ENCODE data around the gene OR10G4. TPM values are rescaled to one million over a fixed set of nuclear protein-coding genes. Genes with fewer than 3 reads are reported as not detected.
"Not testable (repeated sequence)": the region's sequence is repeated elsewhere in the genome, so short reads cannot be mapped to it uniquely, and the experiment has no call there.

Gene OR10G4
- total RNA-seq, 1 donor from 2014 or later, result not detected

DNA sequence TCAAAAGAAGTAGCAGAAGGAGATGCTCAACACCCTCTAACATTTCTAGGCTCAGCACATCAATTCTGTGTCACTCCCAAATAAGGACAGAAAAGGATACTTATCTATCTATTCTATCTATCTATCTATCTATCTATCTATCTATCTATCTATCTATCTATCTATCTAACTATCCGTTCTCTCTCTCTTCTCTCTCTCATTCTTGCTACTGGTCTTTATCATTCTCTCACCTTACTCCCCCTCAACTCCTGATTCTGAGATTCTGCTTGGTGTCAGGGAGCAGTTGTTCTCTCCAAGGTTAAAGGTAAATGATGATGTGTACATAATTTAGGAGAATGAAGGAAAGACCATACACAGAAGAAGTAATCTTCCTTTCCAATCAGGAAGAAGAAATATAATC lies 17.7 kb upstream of the OR10G4 start, which contains the start of gene OR10G6:
TSS of gene OR10G6 (minus strand) at position 43 of the 400 bp plus-strand sequence. CDS start at position 43, 0 bp downstream.
- Mint-ChIP-seq H3K27ac (no peak within 1 kb of the TSS), H3K27me3 (ENCODE audit: low read depth) (peaks cover 2% of the 10 kb centered on the region), H3K4me1 (no peaks in the 10 kb centered on the region), H3K9me3 (no peaks in the 10 kb centered on the region), H3K36me3 (no peaks in the 10 kb centered on the region), H3K4me3 (no peak within 1 kb of the TSS)
- no peak for DNase-seq (ENCODE audit: low spot score in 2 of 2, unreplicated experiment in 2 of 2)
- TF ChIP-seq, protein P1, sequence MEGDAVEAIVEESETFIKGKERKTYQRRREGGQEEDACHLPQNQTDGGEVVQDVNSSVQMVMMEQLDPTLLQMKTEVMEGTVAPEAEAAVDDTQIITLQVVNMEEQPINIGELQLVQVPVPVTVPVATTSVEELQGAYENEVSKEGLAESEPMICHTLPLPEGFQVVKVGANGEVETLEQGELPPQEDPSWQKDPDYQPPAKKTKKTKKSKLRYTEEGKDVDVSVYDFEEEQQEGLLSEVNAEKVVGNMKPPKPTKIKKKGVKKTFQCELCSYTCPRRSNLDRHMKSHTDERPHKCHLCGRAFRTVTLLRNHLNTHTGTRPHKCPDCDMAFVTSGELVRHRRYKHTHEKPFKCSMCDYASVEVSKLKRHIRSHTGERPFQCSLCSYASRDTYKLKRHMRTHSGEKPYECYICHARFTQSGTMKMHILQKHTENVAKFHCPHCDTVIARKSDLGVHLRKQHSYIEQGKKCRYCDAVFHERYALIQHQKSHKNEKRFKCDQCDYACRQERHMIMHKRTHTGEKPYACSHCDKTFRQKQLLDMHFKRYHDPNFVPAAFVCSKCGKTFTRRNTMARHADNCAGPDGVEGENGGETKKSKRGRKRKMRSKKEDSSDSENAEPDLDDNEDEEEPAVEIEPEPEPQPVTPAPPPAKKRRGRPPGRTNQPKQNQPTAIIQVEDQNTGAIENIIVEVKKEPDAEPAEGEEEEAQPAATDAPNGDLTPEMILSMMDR (IDR thresholded peaks at IDR 0.05; ENCODE audit: unreplicated experiment), result no peak

DNA sequence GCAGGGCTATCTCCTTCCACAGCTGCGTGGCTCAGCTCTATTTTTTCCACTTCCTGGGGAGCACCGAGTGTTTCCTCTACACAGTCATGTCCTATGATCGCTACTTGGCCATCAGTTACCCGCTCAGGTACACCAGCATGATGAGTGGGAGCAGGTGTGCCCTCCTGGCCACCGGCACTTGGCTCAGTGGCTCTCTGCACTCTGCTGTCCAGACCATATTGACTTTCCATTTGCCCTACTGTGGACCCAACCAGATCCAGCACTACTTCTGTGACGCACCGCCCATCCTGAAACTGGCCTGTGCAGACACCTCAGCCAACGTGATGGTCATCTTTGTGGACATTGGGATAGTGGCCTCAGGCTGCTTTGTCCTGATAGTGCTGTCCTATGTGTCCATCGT lies 3.0 kb downstream of the OR10G4 start:
- H3K4me1 Mint-ChIP-seq, H3K27ac Mint-ChIP-seq: not testable (repeated sequence)
- H3K27me3 Mint-ChIP-seq (ENCODE audit: low read depth), result peaks cover 17% of the 10 kb centered on the region

DNA sequence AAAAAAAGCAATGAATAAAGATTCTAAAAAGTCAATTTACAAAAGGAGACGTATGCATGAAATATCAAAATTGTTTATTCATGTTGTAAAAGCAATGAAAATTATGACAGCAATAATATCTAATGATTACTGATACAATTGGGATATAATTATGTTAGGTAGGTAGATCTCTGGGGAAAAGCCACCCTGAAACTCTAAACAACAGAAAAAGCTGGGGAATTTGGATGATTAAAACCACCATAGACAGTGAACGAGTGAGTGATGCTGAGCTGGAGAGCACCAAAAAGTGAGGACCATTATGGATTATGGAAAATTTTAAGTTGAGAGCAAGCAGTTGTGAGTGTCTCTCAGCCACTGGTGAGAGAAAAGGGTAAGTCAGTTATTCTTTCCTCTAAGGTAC lies 13.7 kb downstream of the OR10G4 start, which contains the start of gene OR10G8:
TSS of gene OR10G8 (plus strand) at position 301 of the 400 bp plus-strand sequence. CDS start 2,825 bp downstream, outside the sequence.
- TF ChIP-seq, protein P1 (IDR thresholded peaks at IDR 0.05; ENCODE audit: unreplicated experiment), result no peak
- no peak within 1 kb of the TSS for H3K27ac Mint-ChIP-seq
- peaks cover 5% of the 10 kb centered on the region for H3K27me3 Mint-ChIP-seq (ENCODE audit: low read depth)
- no peaks in the 10 kb centered on the region for H3K36me3 Mint-ChIP-seq
- no peak within 1 kb of the TSS for H3K4me3 Mint-ChIP-seq
- DNase-seq (ENCODE audit: low spot score in 2 of 2, unreplicated experiment in 2 of 2), result no peak
- no peaks in the 10 kb centered on the region for H3K4me1 Mint-ChIP-seq
- H3K9me3 Mint-ChIP-seq, result no peaks in the 10 kb centered on the region

More for the DNA sequence above, 3.0 kb downstream of the OR10G4 start:
- not testable (repeated sequence) for H3K36me3 Mint-ChIP-seq; DNase-seq (ENCODE audit: low spot score in 2 of 2, unreplicated experiment in 2 of 2); H3K9me3 Mint-ChIP-seq; H3K4me3 Mint-ChIP-seq

DNA sequence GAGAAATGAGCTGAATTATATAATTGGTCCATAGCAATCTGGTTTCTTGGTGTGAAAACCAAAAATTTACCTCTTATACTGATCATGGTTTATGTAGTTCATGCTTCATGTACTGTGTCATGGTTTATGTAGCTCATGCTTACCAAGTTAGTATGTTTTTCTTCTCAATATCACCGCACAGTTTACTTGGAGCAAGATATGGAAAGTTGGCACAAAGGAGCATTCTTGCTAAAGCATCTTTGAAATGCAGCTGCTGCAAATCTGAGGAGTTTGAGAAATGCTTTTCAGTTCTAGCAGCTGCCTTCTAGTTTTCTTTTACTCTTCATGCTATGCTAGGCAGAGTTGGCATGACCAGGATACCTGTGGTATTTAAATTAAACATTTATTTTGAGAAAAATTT lies 23.9 kb downstream of the OR10G4 start:
- Mint-ChIP-seq H3K27me3 (ENCODE audit: low read depth) (peaks cover 2% of the 10 kb centered on the region), H3K9me3 (no peaks in the 10 kb centered on the region), H3K27ac (no peak overlapping the region), H3K4me1 (no peaks in the 10 kb centered on the region), H3K36me3 (no peaks in the 10 kb centered on the region), H3K4me3 (no peak overlapping the region)
- no peak for DNase-seq (ENCODE audit: low spot score in 2 of 2, unreplicated experiment in 2 of 2)
- TF ChIP-seq, protein P1 (IDR thresholded peaks at IDR 0.05; ENCODE audit: unreplicated experiment), result no peak

DNA sequence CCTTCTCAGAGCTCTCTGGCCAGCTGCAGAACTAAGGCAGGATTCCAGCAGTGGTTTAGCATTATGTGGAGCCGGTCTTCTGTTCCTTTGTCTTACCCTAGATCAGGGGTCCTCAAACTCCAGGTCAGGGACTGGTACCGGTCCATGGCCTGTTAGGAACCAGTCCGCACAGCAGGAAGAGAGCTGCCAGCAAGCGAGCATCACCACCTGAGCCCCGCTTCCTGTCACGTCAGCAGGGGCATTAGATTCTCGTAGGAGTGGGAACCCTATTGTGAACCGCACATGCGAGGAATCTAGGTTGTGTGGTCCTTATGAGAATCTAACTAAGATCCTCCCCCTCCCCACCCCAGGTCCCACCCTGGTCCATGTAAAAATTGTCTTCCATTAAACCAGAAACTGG lies 26.8 kb downstream of the OR10G4 start:
- TF ChIP-seq, protein P1 (IDR thresholded peaks at IDR 0.05; ENCODE audit: unreplicated experiment), result no peak
- Mint-ChIP-seq H3K27me3 (ENCODE audit: low read depth) (peaks cover 2% of the 10 kb centered on the region), H3K27ac (no peak overlapping the region), H3K4me3 (no peak overlapping the region), H3K9me3 (no peaks in the 10 kb centered on the region), H3K36me3 (no peaks in the 10 kb centered on the region), H3K4me1 (no peaks in the 10 kb centered on the region)
- no peak for DNase-seq (ENCODE audit: low spot score in 2 of 2, unreplicated experiment in 2 of 2)

DNA sequence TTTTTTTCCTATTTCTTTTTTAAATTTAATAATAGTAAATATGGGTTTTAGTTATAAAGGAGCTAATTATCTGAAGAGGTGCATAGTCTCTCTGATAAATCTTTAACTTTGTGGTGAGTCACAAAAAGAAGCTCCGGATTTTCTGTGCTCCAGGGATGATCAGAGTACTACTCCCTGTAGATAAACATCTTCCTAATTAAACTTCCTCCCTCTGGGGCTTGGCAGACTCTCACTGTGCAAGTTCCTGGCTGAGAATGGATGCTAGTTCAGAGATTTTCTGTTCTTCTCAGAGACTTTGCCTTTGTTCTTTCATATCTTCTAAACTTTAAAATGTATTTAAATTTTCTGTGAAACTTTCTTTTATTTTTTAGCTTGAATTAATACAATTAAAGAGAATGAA lies 28.5 kb downstream of the OR10G4 start, which contains the start of gene OR10G7:
TSS of gene OR10G7 (minus strand) at position 72 of the 400 bp plus-strand sequence. CDS start 2,324 bp downstream, outside the sequence.
- TF ChIP-seq, protein P1 (IDR thresholded peaks at IDR 0.05; ENCODE audit: unreplicated experiment), result no peak
- Mint-ChIP-seq H3K27ac (no peak within 1 kb of the TSS), H3K4me3 (no peak within 1 kb of the TSS), H3K9me3 (no peaks in the 10 kb centered on the region), H3K27me3 (ENCODE audit: low read depth) (peaks cover 2% of the 10 kb centered on the region), H3K36me3 (no peaks in the 10 kb centered on the region), H3K4me1 (no peaks in the 10 kb centered on the region)
- DNase-seq (ENCODE audit: low spot score in 2 of 2, unreplicated experiment in 2 of 2), result no peak

Data from mesothelial cell of epicardium (in vitro differentiated cells).